Liver (tissue), 9 donors: ENCODE data around the gene POLR3H. TPM values are rescaled to one million over a fixed set of nuclear protein-coding genes. Genes with fewer than 3 reads are reported as not detected.

Experiments used
- DNase-seq: peaks from one replicate; pipeline ENCODE4 v3.0.0-alpha.2; 2017; ENCODE audit warnings: low spot score
- H3K27ac ChIP-seq, 2 donors: one replicate each; pipeline ENCODE4 v1.7.0; 2013; ENCODE audit warnings: inconsistent platforms in 2 of 2, low read length in 2 of 2, control low read depth in 1 of 2, low read depth in 1 of 2, mild to moderate bottlenecking in 1 of 2
- H3K27me3 ChIP-seq, 4 donors: one replicate each; pipeline versions ENCODE4 v1.6.1 to v1.7.0; 2013; ENCODE audit warnings: low read length in 3 of 4, inconsistent platforms in 1 of 4, mild to moderate bottlenecking in 1 of 4, moderate library complexity in 1 of 4; ENCODE audit not compliant: control insufficient read depth in 4 of 4, insufficient read depth in 4 of 4
- H3K36me3 ChIP-seq, 4 donors: one replicate each; pipeline versions ENCODE4 v1.6.1 to v1.7.0; 2013; ENCODE audit warnings: low read length in 3 of 4, mild to moderate bottlenecking in 3 of 4, low read depth in 1 of 4, moderate library complexity in 1 of 4; ENCODE audit not compliant: control insufficient read depth in 4 of 4, insufficient read depth in 3 of 4
- H3K4me1 ChIP-seq, 4 donors: one replicate each; pipeline versions ENCODE4 v1.6.1 to v1.7.0; 2013; ENCODE audit warnings: low read length in 3 of 4, mild to moderate bottlenecking in 3 of 4, moderate library complexity in 1 of 4; ENCODE audit not compliant: control insufficient read depth in 4 of 4, insufficient read depth in 4 of 4
- H3K4me3 ChIP-seq, 3 donors: one replicate each; pipeline versions ENCODE4 v1.6.1 to v1.7.0; 2013; ENCODE audit warnings: low read length in 3 of 3, control low read depth in 1 of 3, low read depth in 1 of 3, mild to moderate bottlenecking in 1 of 3
- H3K9ac ChIP-seq, 2 donors: one replicate each; pipeline ENCODE4 v1.7.0; 2013; ENCODE audit warnings: low read length in 2 of 2, mild to moderate bottlenecking in 2 of 2, moderate library complexity in 2 of 2, control low read depth in 1 of 2, low read depth in 1 of 2
- H3K9me3 ChIP-seq, 4 donors: one replicate each; pipeline versions ENCODE4 v1.6.1 to v1.7.0; 2013; ENCODE audit warnings: low read length in 3 of 4; ENCODE audit not compliant: control insufficient read depth in 4 of 4
- ATF3 ChIP-seq: IDR thresholded peaks from 2 replicates; pipeline ENCODE4 v1.6.1; 2016; ENCODE audit warnings: antibody characterized with exemption
- EGR1 ChIP-seq, 2 donors: IDR thresholded peaks; 2 replicates each; pipeline ENCODE4 v1.6.1; 2016 to 2018; ENCODE audit warnings: antibody characterized with exemption in 2 of 2, low read depth in 2 of 2
- FOXA1 ChIP-seq: IDR thresholded peaks from 2 replicates; pipeline ENCODE4 v1.6.1; 2016; ENCODE audit warnings: antibody characterized with exemption
- FOXA2 ChIP-seq: IDR thresholded peaks from 2 replicates; pipeline ENCODE4 v1.6.1; 2016; ENCODE audit warnings: antibody characterized with exemption
- GABPA ChIP-seq, 2 donors: IDR thresholded peaks in 1 of 2; conservative IDR thresholded peaks in 1 of 2; 2 replicates each; pipeline ENCODE4 v1.6.1; 2016; ENCODE audit warnings: antibody characterized with exemption in 2 of 2, mild to moderate bottlenecking in 1 of 2, moderate library complexity in 1 of 2
- HNF4A ChIP-seq, 2 donors: conservative IDR thresholded peaks; 2 replicates each; pipeline ENCODE4 v1.6.1; 2016; ENCODE audit warnings: antibody characterized with exemption in 2 of 2, mild to moderate bottlenecking in 2 of 2
- HNF4G ChIP-seq: IDR thresholded peaks from 2 replicates; pipeline ENCODE4 v1.6.1; 2016; ENCODE audit warnings: antibody characterized with exemption
- JUND ChIP-seq, 2 donors: IDR thresholded peaks; 2 replicates each; pipeline ENCODE4 v1.6.1; 2016; ENCODE audit warnings: antibody characterized with exemption in 2 of 2
- MAX ChIP-seq: IDR thresholded peaks from 2 replicates; pipeline ENCODE4 v1.6.1; 2016; ENCODE audit warnings: antibody characterized with exemption
- NR2F2 ChIP-seq: IDR thresholded peaks from 2 replicates; pipeline ENCODE4 v1.6.1; 2016; ENCODE audit warnings: antibody characterized with exemption
- RAD21 ChIP-seq, 2 donors: IDR thresholded peaks; 2 replicates each; pipeline ENCODE4 v1.6.1; 2016; ENCODE audit warnings: antibody characterized with exemption in 2 of 2, mild to moderate bottlenecking in 2 of 2
- REST ChIP-seq: IDR thresholded peaks from 2 replicates; pipeline ENCODE4 v1.6.1; 2016; ENCODE audit warnings: antibody characterized with exemption, mild to moderate bottlenecking
- RXRA ChIP-seq, 2 donors: IDR thresholded peaks; 2 replicates each; pipeline ENCODE4 v1.6.1; 2017 to 2018; ENCODE audit warnings: antibody characterized with exemption in 2 of 2, mild to moderate bottlenecking in 1 of 2
- SP1 ChIP-seq: IDR thresholded peaks from 2 replicates; pipeline ENCODE4 v1.6.1; 2018; ENCODE audit warnings: antibody characterized with exemption, mild to moderate bottlenecking
- TAF1 ChIP-seq: conservative IDR thresholded peaks from 2 replicates; pipeline ENCODE4 v1.6.1; 2016; ENCODE audit warnings: antibody characterized with exemption, mild to moderate bottlenecking
- YY1 ChIP-seq: IDR thresholded peaks from 2 replicates; pipeline ENCODE4 v1.6.1; 2016; ENCODE audit warnings: antibody characterized with exemption, mild to moderate bottlenecking
- ZBTB33 ChIP-seq: IDR thresholded peaks from 2 replicates; pipeline ENCODE4 v1.6.1; 2016; ENCODE audit warnings: antibody characterized with exemption
- WGBS: extraction: QIAGEN DNeasy Blood & Tissue Kit; methylation state at CpG from one replicate; pipeline ENCODE4 v1.1.7; 2013; 5-methylcytosine and 5-hydroxymethylcytosine counted together
- polyA plus RNA-seq, 2 donors: library from polyadenylated mRNA; stranded (reverse) in 1 of 2; unstranded in 1 of 2; fragments of 200-250 nt in 1 of 2; fragments of >200 nt in 1 of 2; fragmentation: Nextera tagmentation in 1 of 2; extraction: Ambion mirVana in 1 of 2; gene quantifications; one replicate each; pipeline versions ENCODE4 v1.2.1 to v1.2.3, GENCODE V29; 2013 to 2015
- total RNA-seq, 2 donors: library from RNA; depleted of rRNA; stranded (reverse); fragments of >200 nt; gene quantifications; one replicate each; pipeline ENCODE4 v1.2.3, GENCODE V29; 2014
- donor health status: healthy.
- donor health status: healthy.
- donor health status: healthy.
- donor health status: healthy.
- donor health status: healthy.

POLR3H gene
- total and polyA plus RNA-seq, 4 donors, result 11.7 to 37.7 (median 27.1) TPM

- WGBS, result 75% methylated on average over 7 of the region's 7 CpGs
Measured at GRCh38 chr22:41587347-41587723, 43.1 kb upstream of the POLR3H start.

GRCh38 chr22:41585898-41586297, 41.6 kb upstream of the POLR3H start:
- DNase-seq, result no peak
- Histone ChIP-seq H3K9me3 (no peaks in the 10 kb centered on the region), H3K36me3 (peaks cover 4 to 23% (median 15%) of the 10 kb centered on the region in 4 donors), H3K9ac (no peak overlapping the region), H3K4me3 (no peak overlapping the region), H3K27me3 (no peaks in the 10 kb centered on the region), H3K27ac (no peak overlapping the region), H3K4me1 (peaks cover 8 to 24% (median 17%) of the 10 kb centered on the region in 4 donors)
- no peak for TF ChIP-seq REST
- no peak for TF ChIP-seq ATF3
- no peak for TF ChIP-seq HNF4G
- no peak for TF ChIP-seq MAX
- no peak for TF ChIP-seq HNF4A (conservative IDR thresholded peaks at IDR 0.05)
- TF ChIP-seq EGR1 (IDR thresholded peaks at IDR 0.05; ENCODE audit: low read depth in 2 of 2), result no peak
- no peak for TF ChIP-seq ZBTB33
- no peak for TF ChIP-seq YY1
- 98% methylated on average over 7 of the region's 7 CpGs for WGBS

More at GRCh38 chr22:41587347-41587723, 43.1 kb upstream of the POLR3H start:
- Histone ChIP-seq H3K4me1 (peaks cover 8 to 24% (median 17%) of the 10 kb centered on the region in 4 donors), H3K9ac (peak overlapping the region in 1 of 2 donors; percentile 56), H3K4me3 (no peak overlapping the region), H3K27ac (peak overlapping the region; percentile 54 to 78), H3K36me3 (peaks cover 2 to 20% (median 15%) of the 10 kb centered on the region in 4 donors), H3K9me3 (no peaks in the 10 kb centered on the region), H3K27me3 (no peaks in the 10 kb centered on the region)
- TF ChIP-seq RXRA (IDR thresholded peaks at IDR 0.05) (no peak), HNF4G (no peak), GABPA (IDR thresholded peaks at IDR 0.05 in 1 of 2, conservative IDR thresholded peaks at IDR 0.05 in 1 of 2) (no peak), EGR1 (IDR thresholded peaks at IDR 0.05; ENCODE audit: low read depth in 2 of 2) (no peak)
- no peak for DNase-seq

GRCh38 chr22:41584881-41585280, 40.6 kb upstream of the POLR3H start:
- Histone ChIP-seq H3K9ac (no peak overlapping the region), H3K27ac (no peak overlapping the region), H3K4me1 (peaks cover 8 to 24% (median 17%) of the 10 kb centered on the region in 4 donors), H3K27me3 (no peaks in the 10 kb centered on the region), H3K9me3 (no peaks in the 10 kb centered on the region), H3K4me3 (no peak overlapping the region), H3K36me3 (peaks cover 4 to 26% (median 16%) of the 10 kb centered on the region in 4 donors)
- DNase-seq, result no peak
- 98% methylated on average over 6 of the region's 6 CpGs for WGBS
- TF ChIP-seq FOXA1 (no peak), REST (no peak), FOXA2 (no peak), SP1 (no peak), MAX (no peak), ATF3 (no peak), HNF4A (conservative IDR thresholded peaks at IDR 0.05) (no peak), RAD21 (IDR thresholded peaks at IDR 0.05) (no peak), RXRA (IDR thresholded peaks at IDR 0.05) (no peak), NR2F2 (no peak), EGR1 (IDR thresholded peaks at IDR 0.05; ENCODE audit: low read depth in 2 of 2) (no peak), GABPA (IDR thresholded peaks at IDR 0.05 in 1 of 2, conservative IDR thresholded peaks at IDR 0.05 in 1 of 2) (no peak), JUND (IDR thresholded peaks at IDR 0.05) (no peak), TAF1 (no peak), YY1 (no peak)
